GM21619 (cell line): ENCODE results near the gene ELP5.

Experiments used
- ATAC-seq: cut with Tn5 transposase; IDR thresholded peaks from one replicate; pipeline ENCODE4 v1.9.1; 2021; ENCODE audit not compliant: unreplicated experiment

Gene ELP5

DNA sequence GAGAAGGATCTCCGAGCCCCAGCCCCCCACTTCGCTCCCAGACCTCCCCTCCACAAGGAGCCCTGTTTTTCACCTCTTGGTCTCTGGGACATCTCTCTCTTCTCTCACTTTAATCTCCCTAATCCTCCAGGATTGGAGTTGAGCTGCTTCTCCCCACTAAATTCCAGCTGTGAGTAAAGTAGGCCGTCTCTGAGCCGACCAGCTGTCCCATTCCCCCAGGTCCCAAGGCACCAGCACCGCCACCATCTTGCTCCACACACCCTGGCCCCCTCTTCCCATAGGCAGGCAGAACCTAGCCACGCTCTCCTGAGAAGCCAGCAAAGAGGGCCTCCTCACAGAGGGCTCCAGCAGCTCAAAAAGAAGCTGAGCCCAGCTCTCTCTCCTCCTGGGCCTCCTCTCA lies 33.3 kb upstream of the ELP5 start:
- no peak for ATAC-seq

GRCh38 chr17:7219229-7219811 lies 32.7 kb upstream of the ELP5 start:
- no peak for ATAC-seq

DNA sequence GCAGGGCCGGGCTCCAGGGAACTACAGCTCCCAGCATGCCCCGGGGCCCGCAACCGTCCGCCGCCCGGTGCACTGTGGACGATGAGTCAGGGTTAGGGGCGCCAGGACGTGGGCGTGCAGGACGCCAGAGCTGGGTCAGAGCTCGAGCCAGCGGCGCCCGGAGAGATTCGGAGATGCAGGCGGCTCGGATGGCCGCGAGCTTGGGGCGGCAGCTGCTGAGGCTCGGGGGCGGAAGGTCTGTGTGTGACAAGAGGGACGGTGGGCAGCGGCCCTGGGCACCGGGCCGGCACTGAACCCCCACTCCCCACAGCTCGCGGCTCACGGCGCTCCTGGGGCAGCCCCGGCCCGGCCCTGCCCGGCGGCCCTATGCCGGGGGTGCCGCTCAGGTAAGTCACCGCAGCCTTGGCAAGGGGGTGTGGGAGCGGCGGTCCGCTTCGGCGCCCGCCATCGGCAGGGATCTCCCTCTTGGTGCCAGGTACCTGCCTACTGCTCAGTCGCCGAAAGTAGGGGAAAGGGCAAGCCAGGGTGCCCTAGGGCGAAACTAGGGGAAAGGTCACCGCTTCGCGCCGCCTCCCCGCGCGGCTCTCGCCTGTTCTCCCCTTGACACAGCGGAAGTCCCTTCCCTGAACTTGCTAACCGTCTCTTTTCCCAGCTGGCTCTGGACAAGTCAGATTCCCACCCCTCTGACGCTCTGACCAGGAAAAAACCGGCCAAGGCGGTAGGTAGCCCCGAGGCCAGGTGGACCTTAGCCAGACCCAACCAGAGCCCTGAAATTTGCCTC lies 32.0 kb upstream of the ELP5 start, which contains the start of the genes ACADVL and DLG4:
Gene ACADVL (plus strand): TSS at position 127 of the 781 bp plus-strand sequence. CDS start 47 bp downstream, at position 174.
Gene DLG4 (minus strand): TSS at position 25 of the 781 bp plus-strand sequence.
- peak; percentile 48 for ATAC-seq

DNA sequence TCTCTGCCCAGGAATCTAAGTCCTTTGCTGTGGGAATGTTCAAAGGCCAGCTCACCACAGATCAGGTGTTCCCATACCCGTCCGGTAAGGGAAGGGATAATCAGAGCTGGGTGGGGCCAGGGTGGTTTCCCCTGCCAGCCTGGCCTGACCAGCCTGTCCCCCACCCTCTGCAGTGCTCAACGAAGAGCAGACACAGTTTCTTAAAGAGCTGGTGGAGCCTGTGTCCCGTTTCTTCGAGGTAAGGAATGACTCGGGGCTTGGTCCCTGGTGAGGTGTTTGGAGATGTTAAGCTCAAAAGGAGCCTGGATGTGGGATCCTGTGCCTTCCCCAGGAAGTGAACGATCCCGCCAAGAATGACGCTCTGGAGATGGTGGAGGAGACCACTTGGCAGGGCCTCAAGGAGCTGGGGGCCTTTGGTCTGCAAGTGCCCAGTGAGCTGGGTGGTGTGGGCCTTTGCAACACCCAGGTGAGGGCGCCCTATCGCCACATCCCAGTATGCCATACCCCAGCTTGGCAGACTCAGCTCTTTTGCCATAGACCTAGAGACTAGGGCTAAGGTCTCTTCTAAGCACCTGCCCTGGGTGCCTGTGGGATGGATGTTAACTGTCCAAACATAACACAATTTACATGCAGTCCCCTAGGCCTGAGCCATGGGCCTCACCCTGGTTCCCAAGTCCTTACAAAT lies 31.3 kb upstream of the ELP5 start:
- no peak for ATAC-seq

DNA sequence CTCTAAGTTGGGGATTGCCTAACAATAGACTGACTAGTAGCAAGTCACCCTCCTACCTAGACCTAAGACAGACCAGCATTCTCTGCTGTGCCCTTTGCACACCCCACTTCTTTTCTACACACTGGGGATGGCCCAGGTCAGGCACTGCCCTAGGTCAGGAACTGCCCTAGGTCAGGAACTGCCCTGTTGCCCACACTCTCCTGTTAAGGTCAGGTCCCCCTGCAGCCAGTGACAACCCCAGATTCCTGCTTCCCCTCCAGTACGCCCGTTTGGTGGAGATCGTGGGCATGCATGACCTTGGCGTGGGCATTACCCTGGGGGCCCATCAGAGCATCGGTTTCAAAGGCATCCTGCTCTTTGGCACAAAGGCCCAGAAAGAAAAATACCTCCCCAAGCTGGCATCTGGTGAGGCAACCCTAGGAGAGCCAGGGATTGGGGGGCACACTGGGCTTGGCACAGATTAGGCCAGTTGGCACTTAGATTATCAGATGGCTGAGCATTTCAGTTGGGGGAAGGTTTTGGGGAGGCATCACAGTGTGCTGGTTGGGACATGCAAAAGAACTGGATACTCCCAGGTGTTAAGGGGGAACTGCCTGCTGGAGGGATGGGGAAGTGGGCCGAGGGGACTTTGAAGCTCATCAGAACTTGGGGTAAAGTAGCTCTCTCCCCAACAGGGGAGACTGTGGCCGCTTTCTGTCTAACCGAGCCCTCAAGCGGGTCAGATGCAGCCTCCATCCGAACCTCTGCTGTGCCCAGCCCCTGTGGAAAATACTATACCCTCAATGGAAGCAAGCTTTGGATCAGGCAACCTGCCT lies 30.5 kb upstream of the ELP5 start:
- no peak for ATAC-seq

- ATAC-seq: no peak
Measured at GRCh38 chr17:7222093-7222971, 29.7 kb upstream of the ELP5 start.

DNA sequence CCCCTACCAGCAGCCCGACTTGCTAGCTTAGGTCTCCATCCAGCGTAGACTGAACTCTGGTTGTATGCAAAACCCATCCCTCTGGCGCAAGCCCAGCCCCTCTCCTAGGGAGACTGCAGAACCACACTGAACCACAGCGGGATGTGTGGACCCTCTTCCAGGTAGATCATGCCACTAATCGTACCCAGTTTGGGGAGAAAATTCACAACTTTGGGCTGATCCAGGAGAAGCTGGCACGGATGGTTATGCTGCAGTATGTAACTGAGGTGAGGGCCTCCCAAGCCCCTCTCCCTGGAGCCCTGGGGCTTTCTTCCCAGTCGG lies 29.1 kb upstream of the ELP5 start:
- ATAC-seq: no peak

GRCh38 chr17:7223375-7223774 lies 28.6 kb upstream of the ELP5 start:
- ATAC-seq: no peak

- ATAC-seq: no peak
Measured at GRCh38 chr17:7224110-7224509, 27.9 kb upstream of the ELP5 start.

DNA sequence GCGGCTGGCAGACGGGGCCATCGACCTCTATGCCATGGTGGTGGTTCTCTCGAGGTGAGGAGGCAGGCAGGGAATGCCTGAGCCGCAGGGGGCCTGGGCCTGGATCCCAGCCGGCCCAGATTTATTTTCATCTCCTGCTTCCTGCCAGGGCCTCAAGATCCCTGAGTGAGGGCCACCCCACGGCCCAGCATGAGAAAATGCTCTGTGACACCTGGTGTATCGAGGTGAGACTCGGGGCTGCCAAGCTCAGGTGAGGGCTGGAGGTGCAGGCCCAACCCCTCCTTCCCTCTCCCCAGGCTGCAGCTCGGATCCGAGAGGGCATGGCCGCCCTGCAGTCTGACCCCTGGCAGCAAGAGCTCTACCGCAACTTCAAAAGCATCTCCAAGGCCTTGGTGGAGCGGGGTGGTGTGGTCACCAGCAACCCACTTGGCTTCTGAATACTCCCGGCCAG lies 27.3 kb upstream of the ELP5 start:
- no peak for ATAC-seq

DNA sequence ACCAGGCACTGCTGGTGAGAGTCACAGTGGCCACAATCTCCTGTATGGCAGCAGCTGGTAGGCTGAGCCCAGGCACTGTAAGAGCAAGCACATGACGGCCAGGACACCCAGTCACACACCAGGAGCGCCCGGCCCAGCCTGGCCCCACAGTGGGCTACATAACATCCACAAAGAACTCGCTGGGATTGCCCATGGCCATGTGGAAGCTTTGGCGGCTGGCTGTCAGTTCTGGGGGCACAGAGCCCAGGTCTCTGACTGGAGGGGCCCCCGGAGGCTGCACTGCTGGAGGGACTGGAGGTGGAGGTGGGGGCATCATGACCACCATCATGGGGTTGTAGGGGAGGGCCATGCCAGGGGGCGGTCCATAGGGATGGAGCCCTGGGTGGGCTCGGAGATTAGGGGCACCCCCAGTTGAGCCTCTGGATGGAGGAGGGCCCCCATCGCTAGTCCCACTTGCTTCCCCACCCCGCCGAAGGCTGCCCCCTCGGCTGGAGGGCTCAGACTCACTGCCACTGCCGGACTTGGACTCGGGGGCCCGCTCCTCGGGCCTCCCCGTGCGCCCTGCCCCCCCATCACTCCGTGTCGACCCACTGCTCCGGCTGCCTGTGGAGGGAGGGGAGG lies 26.2 kb upstream of the ELP5 start:
- ATAC-seq: no peak

DNA sequence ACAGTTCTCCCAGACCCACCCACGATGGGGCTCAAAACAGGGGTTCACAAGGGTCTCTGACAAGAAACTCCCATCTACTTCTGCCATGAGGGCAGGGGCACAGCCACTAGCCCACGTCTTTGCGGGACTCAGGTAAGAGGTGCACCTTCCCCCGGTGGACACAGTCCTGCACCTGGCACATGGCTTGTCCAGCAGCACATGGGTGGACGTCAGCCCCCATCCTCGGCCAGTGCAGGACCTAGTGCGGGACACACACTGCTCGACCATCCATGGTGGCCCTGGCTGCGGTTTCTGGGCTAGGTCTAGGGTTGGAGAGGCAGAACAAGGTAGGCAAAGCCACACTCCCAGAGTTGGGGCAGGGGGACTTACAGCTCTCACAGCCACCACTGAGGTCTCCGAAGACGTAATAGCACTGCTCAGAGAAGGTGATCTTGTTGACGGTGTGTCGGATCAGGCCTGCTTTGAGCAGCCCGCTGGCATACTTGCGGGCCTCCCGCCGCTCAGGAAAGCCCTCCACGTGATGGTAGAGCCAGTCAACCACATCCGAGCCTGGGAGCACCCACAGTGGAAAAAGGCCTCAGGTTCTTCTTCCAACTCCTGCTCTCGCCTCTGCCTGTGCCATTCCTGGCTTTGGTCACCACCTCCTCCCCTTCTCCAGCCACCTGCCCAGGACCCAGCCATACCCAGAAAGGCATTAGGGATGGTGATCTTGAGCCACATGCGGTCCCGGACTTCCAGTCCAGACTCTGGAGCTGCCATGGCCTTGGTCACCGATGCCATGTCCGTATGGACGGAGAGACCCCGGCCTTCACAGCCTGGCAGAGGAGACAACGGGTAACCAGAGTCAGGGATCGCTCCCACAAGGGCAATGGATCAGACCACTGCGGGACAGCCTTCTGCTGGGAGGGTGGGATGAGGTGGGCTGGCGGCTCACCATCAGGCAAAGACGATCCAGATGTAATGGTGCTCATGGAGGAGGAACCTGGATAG lies 25.0 kb upstream of the ELP5 start:
- no peak for ATAC-seq

- ATAC-seq: no peak
Measured at GRCh38 chr17:7228920-7229319, 23.1 kb upstream of the ELP5 start.

GRCh38 chr17:7229504-7229903 lies 22.5 kb upstream of the ELP5 start:
- no peak for ATAC-seq

- ATAC-seq: no peak
Measured at GRCh38 chr17:7232114-7232513, 19.9 kb upstream of the ELP5 start.

- no peak for ATAC-seq
Measured at GRCh38 chr17:7233701-7234082, 18.3 kb upstream of the ELP5 start.

DNA sequence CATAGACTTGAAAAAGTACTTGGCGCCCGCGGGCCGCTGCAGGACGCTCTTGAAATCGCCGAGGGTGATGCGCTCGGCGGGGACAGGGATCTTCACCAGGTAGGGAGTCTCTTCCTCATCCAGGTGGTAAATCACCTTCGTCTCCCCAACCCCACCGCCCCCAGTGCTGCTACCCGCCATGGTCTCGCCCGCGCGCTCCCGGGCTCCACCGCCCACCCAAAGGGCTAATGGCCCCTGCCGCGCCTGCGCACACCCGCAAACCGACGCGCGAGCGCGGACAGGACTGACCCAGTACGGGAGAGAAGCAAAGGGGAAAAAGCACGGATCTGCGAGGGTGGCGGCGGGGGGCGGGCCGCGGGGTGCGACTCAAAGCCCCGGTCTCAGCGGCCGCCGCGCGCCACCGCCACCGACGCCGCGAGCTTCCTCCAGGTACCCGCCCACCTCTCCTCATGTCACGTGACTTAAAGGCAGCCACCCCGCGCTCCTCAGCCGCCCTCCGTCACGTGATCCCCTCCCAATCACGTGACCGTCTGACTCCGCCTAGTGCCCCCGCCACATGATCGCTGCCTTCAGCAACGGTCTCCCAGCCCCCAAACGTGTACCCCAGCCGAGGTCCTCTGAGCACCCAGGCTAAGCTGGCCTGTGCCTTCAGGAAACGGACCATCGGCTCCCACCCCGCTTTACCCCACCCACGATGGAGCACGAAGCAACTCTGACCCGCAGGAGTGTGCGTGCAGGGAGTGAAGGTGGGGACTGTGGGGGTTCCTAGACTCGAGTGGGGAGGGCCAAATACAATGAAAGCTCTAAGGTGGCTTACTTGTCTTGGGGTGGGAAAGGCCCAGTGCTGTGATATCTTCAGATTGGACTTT lies 17.7 kb upstream of the ELP5 start, which contains the start of gene DVL2:
Gene DVL2 (minus strand): TSS at position 435 of the 869 bp plus-strand sequence. CDS start 255 bp downstream, at position 180.
- ATAC-seq: peak; percentile 42
